B cell (primary cell): ENCODE results near the gene MRPS24. TPM values are rescaled to one million over a fixed set of nuclear protein-coding genes. Genes with fewer than 3 reads are reported as not detected.

Experiments
- ATAC-seq: fragments of 200-7000 bp; cut with Tn5 transposase; one replicate; pipeline ENCODE4 v1.10.0; 2021; ENCODE audit warnings: low read depth, mild to moderate bottlenecking, moderate number of reproducible peaks, moderate library complexity
- CTCF ChIA-PET: fragments of 350-600 bp; sonication (Branson Sonifier 250); formaldehyde crosslinking; loops from one replicate; lab custom pipeline; 2021; ENCODE audit warnings: antibody characterized with exemption, inconsistent platforms; lab: Charles Lee
- POLR2A ChIA-PET: fragments of 350-600 bp; sonication (Branson Sonifier 250); formaldehyde crosslinking; loops from one replicate; lab custom pipeline; 2021; ENCODE audit warnings: antibody characterized with exemption; lab: Charles Lee
- DNase-seq: peaks from one replicate; pipeline ENCODE4 v3.0.0; 2013
- H2AFZ ChIP-seq: 2 replicates; pipeline ENCODE4 v1.6.1; 2012; ENCODE audit warnings: mild to moderate bottlenecking, low read depth, low read length; ENCODE audit not compliant: insufficient read depth, poor library complexity, severe bottlenecking
- H3K27ac ChIP-seq, 2 donors: 1 replicate in 1 of 2; 2 replicates in 1 of 2; pipeline ENCODE4 v1.5.1; 2012 to 2013; ENCODE audit warnings: low read length in 2 of 2, mild to moderate bottlenecking in 2 of 2, moderate library complexity in 1 of 2
- H3K27me3 ChIP-seq, 4 experiments: fragments of 200-600 bp in 1 of 4; sonication (generic) in 1 of 4; replicated peaks in 1 of 4; 1 replicate in 2 of 4; 2 replicates in 2 of 4; pipeline versions ENCODE4 v1.6.1 to v1.7.0; 2013 to 2016; ENCODE audit warnings: low read length in 3 of 4, mild to moderate bottlenecking in 2 of 4, mixed read lengths in 1 of 4, moderate library complexity in 1 of 4; ENCODE audit not compliant: insufficient read depth in 4 of 4, control insufficient read depth in 3 of 4; ENCODE audit errors: control extremely low read depth in 1 of 4
- H3K36me3 ChIP-seq, 2 experiments: replicated peaks in 1 of 2; 1 replicate in 1 of 2; 2 replicates in 1 of 2; pipeline versions ENCODE4 v1.6.1 to v1.7.1; 2013; ENCODE audit warnings: low read length in 1 of 2; ENCODE audit not compliant: insufficient read depth in 2 of 2, control insufficient read depth in 1 of 2; ENCODE audit errors: control extremely low read depth in 1 of 2, extremely low read depth in 1 of 2
- H3K4me1 ChIP-seq, 2 donors: fragments of 200-600 bp in 1 of 2; sonication (generic) in 1 of 2; 1 replicate in 1 of 2; 2 replicates in 1 of 2; pipeline versions ENCODE4 v1.5.1 to v1.6.1; 2013 to 2017; ENCODE audit warnings: low read length in 2 of 2; ENCODE audit not compliant: control insufficient read depth in 2 of 2, insufficient read depth in 2 of 2
- H3K4me2 ChIP-seq: replicated peaks from 2 replicates; pipeline ENCODE3; 2012; ENCODE audit warnings: mild to moderate bottlenecking, low read depth, low read length; ENCODE audit not compliant: poor library complexity, severe bottlenecking
- H3K4me3 ChIP-seq, 5 experiments: fragments of 200-600 bp in 1 of 5; sonication (generic) in 1 of 5; 1 replicate in 3 of 5; 2 replicates in 2 of 5; pipeline versions ENCODE4 v1.5.1 to v1.7.0; 2011 to 2016; ENCODE audit warnings: low read length in 4 of 5, mild to moderate bottlenecking in 4 of 5, low read depth in 2 of 5, control low read depth in 1 of 5, moderate library complexity in 1 of 5; ENCODE audit not compliant: insufficient read depth in 1 of 5; ENCODE audit errors: control extremely low read depth in 1 of 5, extremely low read depth in 1 of 5
- H3K79me2 ChIP-seq: fragments of 200-600 bp; sonication (generic); one replicate; pipeline ENCODE4 v1.6.0; 2016; ENCODE audit warnings: low read length; ENCODE audit not compliant: control insufficient read depth, insufficient read depth
- H3K9ac ChIP-seq: fragments of 200-600 bp; sonication (generic); 2 replicates; pipeline ENCODE4 v1.6.1; 2017; ENCODE audit warnings: mild to moderate bottlenecking, low read length, moderate library complexity
- H3K9me3 ChIP-seq, 3 donors: one replicate each; pipeline versions ENCODE4 v1.6.1 to v1.7.1; 2013; ENCODE audit warnings: low read length in 2 of 3; ENCODE audit not compliant: control insufficient read depth in 2 of 3, insufficient read depth in 1 of 3; ENCODE audit errors: control extremely low read depth in 1 of 3
- H4K20me1 ChIP-seq: 2 replicates; pipeline ENCODE4 v1.6.0; 2012; ENCODE audit warnings: mild to moderate bottlenecking, low read length; ENCODE audit not compliant: insufficient read depth, control insufficient read depth, poor library complexity, severe bottlenecking
- H3K27ac Mint-ChIP-seq: one replicate; pipeline ENCODE4 v1.8.0; 2021; ENCODE audit warnings: mixed read lengths
- H3K27me3 Mint-ChIP-seq: one replicate; pipeline ENCODE4 v1.8.0; 2021; ENCODE audit warnings: mixed read lengths
- H3K4me1 Mint-ChIP-seq: one replicate; pipeline ENCODE4 v1.8.0; 2021; ENCODE audit warnings: mixed read lengths
- H3K4me3 Mint-ChIP-seq: one replicate; pipeline ENCODE4 v1.8.0; 2021; ENCODE audit warnings: mixed read lengths
- H3K9me3 Mint-ChIP-seq: one replicate; pipeline ENCODE4 v1.8.0; 2022; ENCODE audit warnings: mixed read lengths; ENCODE audit not compliant: insufficient read depth
- CTCF ChIP-seq: fragments of 200-600 bp; IDR thresholded peaks from one replicate; pipeline ENCODE4 v1.8.0; 2022; ENCODE audit warnings: antibody characterized with exemption, mild to moderate bottlenecking
- EZH2 ChIP-seq: IDR thresholded peaks from 2 replicates; pipeline ENCODE4 v1.6.1; 2012; ENCODE audit warnings: borderline replicate concordance, low read depth, mild to moderate bottlenecking, moderate library complexity, low read length; ENCODE audit not compliant: insufficient read depth, poor library complexity, severe bottlenecking
- WGBS: methylation state at CpG from one replicate; pipeline ENCODE4 v1.1.5; 2013; ENCODE audit warnings: missing lambda C conversion rate; ENCODE audit not compliant: insufficient coverage; 5-methylcytosine and 5-hydroxymethylcytosine counted together
- intact Hi-C: fragments of 100-400 bp; cut with micrococcal nuclease; formaldehyde crosslinking; loops from one replicate; pipeline ENCODE4 v1.10.0; 2022
- polyA plus RNA-seq: library from polyadenylated mRNA; depleted of rRNA; stranded (reverse); fragments of >200 nt; gene quantifications from 2 replicates; pipeline ENCODE4 v1.2.3, GENCODE V29; 2012
- total RNA-seq, 2 donors: library from RNA; stranded (reverse); fragments of 120-200 nt in 1 of 2; gene quantifications; 1 replicate in 1 of 2; 2 replicates in 1 of 2; pipeline versions ENCODE4 v1.2.3 to v1.2.4, GENCODE V29; 2013 to 2022

Gene MRPS24
- total and polyA plus RNA-seq, 2 donors (not counting 1 experiment from before 2014, with no cell fraction given): 54.1 to 102 TPM

GRCh38 chr7:43915907-43916306 lies 46.6 kb upstream of the MRPS24 start:
- Mint-ChIP-seq H3K4me3 (no peak overlapping the region), H3K27ac (no peak overlapping the region), H3K9me3 (no peaks in the 10 kb centered on the region), H3K27me3 (no peaks in the 10 kb centered on the region), H3K4me1 (no peaks in the 10 kb centered on the region)
- H2AFZ ChIP-seq: no peak overlapping the region
- peaks cover 7% of the 10 kb centered on the region for H3K79me2 ChIP-seq
- no peak overlapping the region for H3K27ac ChIP-seq
- peaks cover 0 to 6% (median 0%) of the 10 kb centered on the region in 3 donors for H3K9me3 ChIP-seq
- no peak overlapping the region for H3K4me2 ChIP-seq
- intact Hi-C loops: no loop called here
- H3K4me1 ChIP-seq: no peaks in the 10 kb centered on the region
- H3K4me3 ChIP-seq: no peak overlapping the region
- DNase-seq (no peak), ATAC-seq (no peak)
- ChIA-PET POLR2A (no interaction called here), CTCF (no interaction called here)
- no peaks in the 10 kb centered on the region for H3K27me3 ChIP-seq
- H3K9ac ChIP-seq: no peak overlapping the region
- H3K36me3 ChIP-seq: no peaks in the 10 kb centered on the region
- peaks cover 8% of the 10 kb centered on the region for H4K20me1 ChIP-seq
- WGBS: 92% methylated on average over 2 of the region's 5 CpGs
- TF ChIP-seq EZH2 (no peak), CTCF (no peak)

GRCh38 chr7:43914795-43915194 lies 45.5 kb upstream of the MRPS24 start:
- POLR2A ChIA-PET: no interaction called here
- WGBS: no CpG with 5 or more reads among the region's 5 CpGs

More at GRCh38 chr7:43914795-43915194, 45.5 kb upstream of the MRPS24 start:
- Histone ChIP-seq H3K9me3 (peaks cover 0 to 6% (median 0%) of the 10 kb centered on the region in 3 donors), H3K27me3 (no peaks in the 10 kb centered on the region), H3K4me2 (no peak overlapping the region), H3K9ac (no peak overlapping the region), H3K27ac (no peak overlapping the region), H3K4me1 (no peaks in the 10 kb centered on the region), H4K20me1 (peaks cover 5% of the 10 kb centered on the region), H3K36me3 (no peaks in the 10 kb centered on the region), H3K79me2 (peaks cover 5% of the 10 kb centered on the region), H2AFZ (no peak overlapping the region), H3K4me3 (no peak overlapping the region)
- no peaks in the 10 kb centered on the region for H3K9me3 Mint-ChIP-seq
- H3K4me3 Mint-ChIP-seq: no peak overlapping the region
- no peak for TF ChIP-seq CTCF
- TF ChIP-seq EZH2: no peak
- ATAC-seq: no peak
- no peak for DNase-seq
- no peaks in the 10 kb centered on the region for H3K27me3 Mint-ChIP-seq
- CTCF ChIA-PET: no interaction called here
- H3K27ac Mint-ChIP-seq: no peak overlapping the region
- no peaks in the 10 kb centered on the region for H3K4me1 Mint-ChIP-seq
- intact Hi-C loops: no loop called here
